Fibroblast of villous mesenchyme (primary cell): ENCODE measurements around the gene BTBD7. TPM values are rescaled to one million over a fixed set of nuclear protein-coding genes. Genes with fewer than 3 reads are reported as not detected.

Source experiments
- DNase-seq: peaks from one replicate; pipeline ENCODE4 v3.0.0-alpha.2; 2010; ENCODE audit warnings: low read depth
- H3K4me3 ChIP-seq: 2 replicates; pipeline ENCODE4 v1.5.1; 2011; ENCODE audit warnings: low read depth, mild to moderate bottlenecking, low read length
- CTCF ChIP-seq: IDR thresholded peaks from 2 replicates; pipeline ENCODE4 v1.5.1; 2012; ENCODE audit warnings: low read depth, mild to moderate bottlenecking, low read length; ENCODE audit not compliant: insufficient read depth
- total RNA-seq: library from RNA; depleted of rRNA; stranded (reverse); fragments of >200 nt; gene quantifications from 2 replicates; pipeline ENCODE4 v1.2.3, GENCODE V29; 2012

Gene BTBD7
- total RNA-seq, 1 donor: 35.4 TPM

- H3K4me3 ChIP-seq: no peak overlapping the region
- DNase-seq: no peak
- no peak for TF ChIP-seq CTCF
These were observed 37.2 kb downstream of the BTBD7 start for GRCh38 chr14:93295541-93296220.

GRCh38 chr14:93286212-93286890, 46.5 kb downstream of the BTBD7 start:
- peak; percentile 41 for DNase-seq
- no peak overlapping the region for H3K4me3 ChIP-seq
- no peak for TF ChIP-seq CTCF

GRCh38 chr14:93285044-93285443, 47.8 kb downstream of the BTBD7 start:
- TF ChIP-seq CTCF: no peak
- DNase-seq: peak; percentile 25
- no peak overlapping the region for H3K4me3 ChIP-seq

GRCh38 chr14:93281937-93282336, 50.9 kb downstream of the BTBD7 start:
- H3K4me3 ChIP-seq: no peak overlapping the region
- TF ChIP-seq CTCF: no peak
- DNase-seq: peak; percentile 81

GRCh38 chr14:93280743-93281142, 52.1 kb downstream of the BTBD7 start:
- no peak overlapping the region for H3K4me3 ChIP-seq
- DNase-seq: no peak
- no peak for TF ChIP-seq CTCF

- DNase-seq: no peak
- no peak for TF ChIP-seq CTCF
- H3K4me3 ChIP-seq: no peak overlapping the region
These were observed 56.7 kb downstream of the BTBD7 start for GRCh38 chr14:93276031-93276716.
